ENCODE measurements around the gene IPO13. TPM values are rescaled to one million over a fixed set of nuclear protein-coding genes. Genes with fewer than 3 reads are reported as not detected.

Gene IPO13
- total RNA-seq, 2 experiments from 2014 or later: 8.0 to 12.4 TPM

GRCh38 chr1:43996733-43997115 lies 50.0 kb downstream of the IPO13 start:
- Mint-ChIP-seq H3K27ac (no peak overlapping the region), H3K27me3 (ENCODE audit: low read depth) (no peaks in the 10 kb centered on the region), H3K9me3 (no peaks in the 10 kb centered on the region), H3K4me3 (no peak overlapping the region), H3K4me1 (ENCODE audit: low read depth) (no peaks in the 10 kb centered on the region), H3K36me3 (ENCODE audit: low read depth) (peaks cover 8% of the 10 kb centered on the region)
- DNase-seq: no peak
- CTCF ChIA-PET: no interaction called here
- intact Hi-C loops (cut with micrococcal nuclease): no loop called here

- Mint-ChIP-seq H3K27me3 (ENCODE audit: low read depth) (no peaks in the 10 kb centered on the region), H3K9me3 (no peaks in the 10 kb centered on the region), H3K4me1 (ENCODE audit: low read depth) (no peaks in the 10 kb centered on the region), H3K36me3 (ENCODE audit: low read depth) (peaks cover 12% of the 10 kb centered on the region), H3K27ac (no peak overlapping the region), H3K4me3 (no peak overlapping the region)
- CTCF ChIA-PET: no interaction called here
- intact Hi-C loops (cut with micrococcal nuclease): no loop called here
- DNase-seq: no peak
Measured at GRCh38 chr1:43997295-43997999, 50.7 kb downstream of the IPO13 start.

- Mint-ChIP-seq H3K36me3 (ENCODE audit: low read depth) (peaks cover 12% of the 10 kb centered on the region), H3K4me1 (ENCODE audit: low read depth) (no peaks in the 10 kb centered on the region), H3K9me3 (no peaks in the 10 kb centered on the region), H3K4me3 (no peak overlapping the region), H3K27ac (no peak overlapping the region), H3K27me3 (ENCODE audit: low read depth) (no peaks in the 10 kb centered on the region)
- CTCF ChIA-PET: no interaction called here
- intact Hi-C loops (cut with micrococcal nuclease): no loop called here
- DNase-seq: no peak
Measured at GRCh38 chr1:43998000-43998378, 51.2 kb downstream of the IPO13 start.

GRCh38 chr1:43999455-43999854 lies 52.7 kb downstream of the IPO13 start:
- H3K36me3 Mint-ChIP-seq (ENCODE audit: low read depth): peaks cover 15% of the 10 kb centered on the region
- H3K9me3 Mint-ChIP-seq: no peaks in the 10 kb centered on the region
- H3K4me1 Mint-ChIP-seq (ENCODE audit: low read depth): no peaks in the 10 kb centered on the region
- no peak for DNase-seq
- CTCF ChIA-PET: interaction anchor here (0.6 kb wide), 1 partner anchor 10 kb away, joined by 3 read pairs; no protein-coding TSS in a partner anchor
- H3K27ac Mint-ChIP-seq: no peak overlapping the region
- intact Hi-C loops (cut with micrococcal nuclease): no loop called here
- no peak overlapping the region for H3K4me3 Mint-ChIP-seq
- no peaks in the 10 kb centered on the region for H3K27me3 Mint-ChIP-seq (ENCODE audit: low read depth)

- Mint-ChIP-seq H3K27ac (no peak overlapping the region), H3K36me3 (ENCODE audit: low read depth) (peaks cover 21% of the 10 kb centered on the region), H3K4me1 (ENCODE audit: low read depth) (no peaks in the 10 kb centered on the region), H3K27me3 (ENCODE audit: low read depth) (no peaks in the 10 kb centered on the region), H3K4me3 (no peak overlapping the region), H3K9me3 (no peaks in the 10 kb centered on the region)
- intact Hi-C loops (cut with micrococcal nuclease): no loop called here
- no peak for DNase-seq
- CTCF ChIA-PET: interaction anchor here (0.6 kb wide), 1 partner anchor 11 kb away, joined by 3 read pairs; no protein-coding TSS in a partner anchor
Measured at GRCh38 chr1:44000122-44000665, 53.4 kb downstream of the IPO13 start.

- no peak overlapping the region for H3K27ac Mint-ChIP-seq
- CTCF ChIA-PET: interaction anchor here (5.7 kb wide), 1 partner anchor 45 kb away, joined by 67 read pairs; no protein-coding TSS in a partner anchor
- no peaks in the 10 kb centered on the region for H3K4me1 Mint-ChIP-seq (ENCODE audit: low read depth)
- no peak for DNase-seq
- H3K27me3 Mint-ChIP-seq (ENCODE audit: low read depth): no peaks in the 10 kb centered on the region
- peaks cover 25% of the 10 kb centered on the region for H3K36me3 Mint-ChIP-seq (ENCODE audit: low read depth)
- H3K9me3 Mint-ChIP-seq: no peaks in the 10 kb centered on the region
- H3K4me3 Mint-ChIP-seq: no peak overlapping the region
- intact Hi-C loops (cut with micrococcal nuclease): no loop called here
Measured at GRCh38 chr1:44002165-44002564, 55.4 kb downstream of the IPO13 start.

GRCh38 chr1:44002606-44003157 lies 55.9 kb downstream of the IPO13 start:
- Mint-ChIP-seq H3K4me3 (no peak overlapping the region), H3K36me3 (ENCODE audit: low read depth) (peaks cover 25% of the 10 kb centered on the region), H3K9me3 (no peaks in the 10 kb centered on the region), H3K27ac (no peak overlapping the region), H3K4me1 (ENCODE audit: low read depth) (no peaks in the 10 kb centered on the region), H3K27me3 (ENCODE audit: low read depth) (no peaks in the 10 kb centered on the region)
- intact Hi-C loops (cut with micrococcal nuclease): no loop called here
- CTCF ChIA-PET: interaction anchor here (0.8 to 5.7 kb wide), 2 partner anchors 34 to 45 kb away, joined by 4 to 67 read pairs; no protein-coding TSS in a partner anchor
- DNase-seq: no peak

- Mint-ChIP-seq H3K9me3 (no peaks in the 10 kb centered on the region), H3K4me1 (ENCODE audit: low read depth) (peaks cover 6% of the 10 kb centered on the region), H3K27me3 (ENCODE audit: low read depth) (no peaks in the 10 kb centered on the region), H3K27ac (no peak overlapping the region), H3K4me3 (no peak overlapping the region), H3K36me3 (ENCODE audit: low read depth) (peaks cover 13% of the 10 kb centered on the region)
- no peak for DNase-seq
- CTCF ChIA-PET: no interaction called here
- intact Hi-C loops (cut with micrococcal nuclease): no loop called here
Measured at GRCh38 chr1:44008259-44008658, 61.5 kb downstream of the IPO13 start.

- no peaks in the 10 kb centered on the region for H3K27me3 Mint-ChIP-seq (ENCODE audit: low read depth)
- H3K4me3 Mint-ChIP-seq: no peak overlapping the region
- peaks cover 2% of the 10 kb centered on the region for H3K36me3 Mint-ChIP-seq (ENCODE audit: low read depth)
- DNase-seq: no peak
- intact Hi-C loops (cut with micrococcal nuclease): no loop called here
- no peak overlapping the region for H3K27ac Mint-ChIP-seq
- CTCF ChIA-PET: interaction anchor here (0.6 to 1.9 kb wide), 6 partner anchors 17 to 519 kb away, joined by 3 to 5 read pairs (median 4); no protein-coding TSS in a partner anchor
- H3K9me3 Mint-ChIP-seq: no peaks in the 10 kb centered on the region
- peaks cover 16% of the 10 kb centered on the region for H3K4me1 Mint-ChIP-seq (ENCODE audit: low read depth)
Measured at GRCh38 chr1:44010935-44011471, 64.3 kb downstream of the IPO13 start.

GRCh38 chr1:44012404-44012803 lies 65.7 kb downstream of the IPO13 start:
- Mint-ChIP-seq H3K27me3 (ENCODE audit: low read depth) (no peaks in the 10 kb centered on the region), H3K4me3 (no peak overlapping the region), H3K36me3 (ENCODE audit: low read depth) (no peaks in the 10 kb centered on the region), H3K27ac (peak overlapping the region; percentile 20), H3K4me1 (ENCODE audit: low read depth) (peaks cover 16% of the 10 kb centered on the region), H3K9me3 (no peaks in the 10 kb centered on the region)
- intact Hi-C loops (cut with micrococcal nuclease): no loop called here
- DNase-seq: no peak
- CTCF ChIA-PET: interaction anchor here (1.1 kb wide), 1 partner anchor 24 kb away, joined by 3 read pairs; no protein-coding TSS in a partner anchor

- no peak overlapping the region for H3K4me3 Mint-ChIP-seq
- no peaks in the 10 kb centered on the region for H3K27me3 Mint-ChIP-seq (ENCODE audit: low read depth)
- no peak overlapping the region for H3K27ac Mint-ChIP-seq
- H3K4me1 Mint-ChIP-seq (ENCODE audit: low read depth): peaks cover 16% of the 10 kb centered on the region
- no peaks in the 10 kb centered on the region for H3K9me3 Mint-ChIP-seq
- no peaks in the 10 kb centered on the region for H3K36me3 Mint-ChIP-seq (ENCODE audit: low read depth)
- intact Hi-C loops (cut with micrococcal nuclease): no loop called here
- DNase-seq: no peak
- CTCF ChIA-PET: interaction anchor here (2.0 to 2.5 kb wide), 2 partner anchors 8 to 23 kb away, joined by 9 to 16 read pairs; no protein-coding TSS in a partner anchor
Measured at GRCh38 chr1:44012941-44013609, 66.3 kb downstream of the IPO13 start.

- Mint-ChIP-seq H3K9me3 (no peaks in the 10 kb centered on the region), H3K4me3 (no peak overlapping the region), H3K4me1 (ENCODE audit: low read depth) (peaks cover 16% of the 10 kb centered on the region), H3K36me3 (ENCODE audit: low read depth) (no peaks in the 10 kb centered on the region), H3K27ac (no peak overlapping the region), H3K27me3 (ENCODE audit: low read depth) (no peaks in the 10 kb centered on the region)
- CTCF ChIA-PET: interaction anchor here (0.8 to 2.5 kb wide), 3 partner anchors 8 to 22 kb away, joined by 3 to 16 read pairs (median 9); no protein-coding TSS in a partner anchor
- no peak for DNase-seq
- intact Hi-C loops (cut with micrococcal nuclease): no loop called here
Measured at GRCh38 chr1:44013949-44014348, 67.2 kb downstream of the IPO13 start.

Data from activated naive CD4-positive, alpha-beta T cell treated with anti-CD3 and anti-CD28 coated beads for 36 hours (primary cell).